Cardiac muscle cell (in vitro differentiated cells and primary cell): ENCODE measurements around the gene MPPED1. TPM values are rescaled to one million over a fixed set of nuclear protein-coding genes. Genes with fewer than 3 reads are reported as not detected.

Source experiments
- DNase-seq, 2 donors: peaks; one replicate each; pipeline versions ENCODE4 v3.0.0 to v3.0.0-alpha.2; 2010 to 2017; ENCODE audit warnings: low read depth in 1 of 2, low spot score in 1 of 2
- H3K27ac ChIP-seq: fragments of 200-600 bp; sonication (generic); 2 replicates; pipeline ENCODE4 v1.5.1; 2016
- H3K27me3 ChIP-seq: fragments of 200-600 bp; sonication (generic); 2 replicates; pipeline ENCODE4 v1.6.0; 2016; ENCODE audit warnings: control low read depth
- H3K36me3 ChIP-seq: fragments of 200-600 bp; sonication (generic); 2 replicates; pipeline ENCODE4 v1.5.1; 2016; ENCODE audit warnings: control low read depth
- H3K4me1 ChIP-seq: fragments of 200-600 bp; sonication (generic); 2 replicates; pipeline ENCODE4 v1.8.1; 2017; ENCODE audit warnings: low read depth, mild to moderate bottlenecking, mixed run types
- H3K4me3 ChIP-seq: fragments of 200-600 bp; sonication (generic); 2 replicates; pipeline ENCODE4 v1.5.1; 2016; ENCODE audit warnings: mild to moderate bottlenecking
- H3K9me3 ChIP-seq: fragments of 200-600 bp; sonication (generic); 2 replicates; pipeline ENCODE4 v1.5.1; 2017; ENCODE audit warnings: low read depth, mild to moderate bottlenecking, control low read depth
- polyA plus RNA-seq: library from polyadenylated mRNA; unstranded; fragments of >200 nt; fragmentation: Nextera tagmentation; extraction: Ambion mirVana; gene quantifications from 2 replicates; pipeline ENCODE4 v1.2.1, GENCODE V29; 2016
- total RNA-seq: library from RNA; depleted of rRNA; stranded (reverse); fragments of >200 nt; gene quantifications from 2 replicates; pipeline ENCODE4 v1.2.3, GENCODE V29; 2016
- TF ChIP-seq, protein P1 (sequence below): IDR thresholded peaks from 2 replicates; pipeline ENCODE4 v1.5.1; 2012; ENCODE audit warnings: low read depth, mild to moderate bottlenecking, low read length

Gene MPPED1
- total and polyA plus RNA-seq, 2 experiments from 2014 or later: 0.12 TPM; not detected in 1

DNA sequence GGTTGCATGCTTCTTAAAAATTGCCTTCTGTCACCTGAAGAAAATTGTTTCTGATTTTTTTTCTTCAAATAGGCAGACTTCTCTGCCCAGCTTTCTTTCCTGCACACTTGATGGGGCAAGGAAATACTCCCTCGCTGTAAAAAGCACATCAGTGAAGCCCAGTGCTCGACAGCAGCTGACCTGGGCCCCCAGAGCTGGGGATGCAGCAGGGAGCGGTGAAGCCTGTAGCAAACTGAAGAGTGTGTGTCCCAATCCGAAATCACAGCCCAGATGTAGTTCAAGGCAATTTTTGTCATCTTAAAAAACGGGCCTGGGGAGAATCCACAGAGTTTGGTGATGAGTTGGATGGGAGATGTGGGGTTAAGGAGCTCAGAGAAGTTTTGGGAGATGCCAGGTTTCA is 27.0 kb upstream of the MPPED1 start:
- Histone ChIP-seq H3K27ac (no peak overlapping the region), H3K36me3 (no peaks in the 10 kb centered on the region), H3K4me3 (no peak overlapping the region), H3K27me3 (peaks cover 21% of the 10 kb centered on the region), H3K9me3 (no peaks in the 10 kb centered on the region), H3K4me1 (peaks cover 5% of the 10 kb centered on the region)
- no peak for DNase-seq
- TF ChIP-seq, protein P1, sequence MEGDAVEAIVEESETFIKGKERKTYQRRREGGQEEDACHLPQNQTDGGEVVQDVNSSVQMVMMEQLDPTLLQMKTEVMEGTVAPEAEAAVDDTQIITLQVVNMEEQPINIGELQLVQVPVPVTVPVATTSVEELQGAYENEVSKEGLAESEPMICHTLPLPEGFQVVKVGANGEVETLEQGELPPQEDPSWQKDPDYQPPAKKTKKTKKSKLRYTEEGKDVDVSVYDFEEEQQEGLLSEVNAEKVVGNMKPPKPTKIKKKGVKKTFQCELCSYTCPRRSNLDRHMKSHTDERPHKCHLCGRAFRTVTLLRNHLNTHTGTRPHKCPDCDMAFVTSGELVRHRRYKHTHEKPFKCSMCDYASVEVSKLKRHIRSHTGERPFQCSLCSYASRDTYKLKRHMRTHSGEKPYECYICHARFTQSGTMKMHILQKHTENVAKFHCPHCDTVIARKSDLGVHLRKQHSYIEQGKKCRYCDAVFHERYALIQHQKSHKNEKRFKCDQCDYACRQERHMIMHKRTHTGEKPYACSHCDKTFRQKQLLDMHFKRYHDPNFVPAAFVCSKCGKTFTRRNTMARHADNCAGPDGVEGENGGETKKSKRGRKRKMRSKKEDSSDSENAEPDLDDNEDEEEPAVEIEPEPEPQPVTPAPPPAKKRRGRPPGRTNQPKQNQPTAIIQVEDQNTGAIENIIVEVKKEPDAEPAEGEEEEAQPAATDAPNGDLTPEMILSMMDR: no peak

GRCh38 chr22:43385770-43386641 is 25.8 kb upstream of the MPPED1 start:
- no peaks in the 10 kb centered on the region for H3K9me3 ChIP-seq
- no peak overlapping the region for H3K4me3 ChIP-seq
- no peak overlapping the region for H3K27ac ChIP-seq
- peaks cover 21% of the 10 kb centered on the region for H3K27me3 ChIP-seq
- H3K36me3 ChIP-seq: no peaks in the 10 kb centered on the region
- DNase-seq: peak; percentile 83 to 84
- H3K4me1 ChIP-seq: peaks cover 5% of the 10 kb centered on the region
- TF ChIP-seq, protein P1: peak; percentile 92

- no peak for DNase-seq
- Histone ChIP-seq H3K27me3 (peaks cover 21% of the 10 kb centered on the region), H3K27ac (no peak overlapping the region), H3K9me3 (no peaks in the 10 kb centered on the region), H3K36me3 (no peaks in the 10 kb centered on the region), H3K4me3 (no peak overlapping the region), H3K4me1 (peaks cover 5% of the 10 kb centered on the region)
- TF ChIP-seq, protein P1: no peak
These were observed 24.0 kb upstream of the MPPED1 start for GRCh38 chr22:43387815-43388214.

DNA sequence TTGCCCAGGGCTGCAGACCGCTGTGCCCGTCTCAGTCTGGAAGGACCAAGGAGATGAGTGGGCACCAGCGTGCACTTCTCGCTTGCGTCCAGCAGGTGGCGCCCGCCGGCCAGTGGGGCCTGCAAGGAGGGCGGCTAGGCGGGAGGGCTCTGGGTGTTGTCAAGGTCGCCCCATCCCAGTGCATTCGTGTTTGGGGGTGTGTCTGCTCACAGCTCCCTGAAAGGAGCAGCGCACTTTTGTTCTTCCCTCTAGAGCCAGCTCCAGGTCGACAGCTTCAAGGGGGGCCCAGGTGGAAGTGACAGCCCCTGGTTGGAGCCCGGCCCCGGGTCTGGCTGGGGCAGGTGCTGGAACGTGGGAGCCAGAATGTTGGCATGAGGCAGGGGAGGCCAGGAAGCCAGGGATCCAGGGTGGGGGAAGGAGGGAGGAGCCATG is 23.4 kb upstream of the MPPED1 start:
- no peak overlapping the region for H3K4me3 ChIP-seq
- H3K4me1 ChIP-seq: peaks cover 9% of the 10 kb centered on the region
- TF ChIP-seq, protein P1: peak; percentile 96
- H3K27ac ChIP-seq: no peak overlapping the region
- DNase-seq: peak; percentile 77 to 83
- H3K9me3 ChIP-seq: no peaks in the 10 kb centered on the region
- no peaks in the 10 kb centered on the region for H3K36me3 ChIP-seq
- peaks cover 21% of the 10 kb centered on the region for H3K27me3 ChIP-seq

DNA sequence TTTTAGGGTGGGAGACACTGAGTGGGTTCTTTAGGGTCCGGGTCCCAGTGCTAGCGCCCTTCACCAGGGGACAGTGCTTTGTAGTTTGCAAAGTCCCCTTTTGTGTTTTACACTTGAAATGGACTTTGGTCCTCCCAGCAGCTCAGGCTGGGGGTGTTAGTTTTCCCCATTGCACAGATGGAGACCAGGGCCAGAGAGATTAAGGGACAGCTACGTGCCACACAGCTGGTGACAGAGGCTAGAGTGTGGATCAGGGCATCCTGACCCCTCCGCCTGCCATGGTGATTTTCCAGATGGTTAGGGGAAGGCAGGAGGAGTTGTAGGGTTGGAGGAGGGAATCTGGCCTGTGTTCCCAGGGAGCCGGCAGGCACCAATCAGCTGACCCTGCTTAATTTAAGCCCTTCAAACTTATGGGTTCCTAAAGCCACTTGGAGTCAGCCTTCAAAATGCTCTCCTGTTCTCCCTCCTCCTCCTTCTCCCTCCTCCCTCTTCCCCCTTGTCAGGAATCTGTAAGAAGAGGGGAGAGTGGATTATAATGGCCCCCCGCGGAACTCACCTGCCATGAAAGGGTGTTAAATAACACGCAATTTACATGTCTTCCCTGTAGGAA is 22.5 kb upstream of the MPPED1 start:
- Histone ChIP-seq H3K4me3 (no peak overlapping the region), H3K27me3 (peaks cover 21% of the 10 kb centered on the region), H3K36me3 (no peaks in the 10 kb centered on the region), H3K9me3 (no peaks in the 10 kb centered on the region), H3K4me1 (peaks cover 9% of the 10 kb centered on the region), H3K27ac (no peak overlapping the region)
- TF ChIP-seq, protein P1: no peak
- DNase-seq: no peak
